SK-N-SH (cell line): ENCODE results near the gene TIMM10B. TPM values are rescaled to one million over a fixed set of nuclear protein-coding genes. Genes with fewer than 3 reads are reported as not detected.
A peak's percentile ranks its signal among the peaks of the same experiment; 100 is the strongest.

Experiments
- CTCF ChIA-PET: fragments of 300-600, 350-600 bp; formaldehyde crosslinking; extraction: SDS; loops from one replicate; lab custom pipeline; 2021; lab: Yijun Ruan, JAX
- POLR2A ChIA-PET: fragments of 350-600 bp; sonication (Branson Sonifier 250); formaldehyde crosslinking; extraction: SDS; loops from one replicate; lab custom pipeline; 2020; ENCODE audit warnings: antibody characterized with exemption, inconsistent platforms; lab: Yijun Ruan, JAX
- DNase-seq: peaks from one replicate; pipeline ENCODE4 v3.0.0; 2012
- H2AFZ ChIP-seq: fragments of 200-600 bp; sonication (generic); 2 replicates; pipeline ENCODE4 v1.8.1; 2016; ENCODE audit warnings: antibody characterized with exemption, mild to moderate bottlenecking, low read depth
- H3F3A ChIP-seq: fragments of 200-600 bp; sonication (generic); replicated peaks from 2 replicates; pipeline ENCODE3; 2016; ENCODE audit warnings: antibody characterized with exemption, mild to moderate bottlenecking; ENCODE audit not compliant: insufficient read depth
- H3K27ac ChIP-seq, 2 experiments: fragments of 200-500 bp in 1 of 2; fragments of 200-600 bp in 1 of 2; sonication (Bioruptor generic) in 1 of 2; sonication (generic), shearing (Covaris generic) in 1 of 2; 2 replicates each; pipeline versions ENCODE4 v1.5.1 to v1.6.1; 2014 to 2016; ENCODE audit warnings: low read depth in 2 of 2, inconsistent platforms in 1 of 2, low read length in 1 of 2, mild to moderate bottlenecking in 1 of 2, mixed read lengths in 1 of 2
- H3K27me3 ChIP-seq: fragments of 200-600 bp; sonication (generic), shearing (Covaris generic); 2 replicates; pipeline ENCODE4 v1.6.1; 2016; ENCODE audit warnings: mixed run types; ENCODE audit not compliant: insufficient read depth
- H3K36me3 ChIP-seq, 2 experiments: fragments of 200-500 bp in 1 of 2; fragments of 200-600 bp in 1 of 2; sonication (Bioruptor generic) in 1 of 2; sonication (generic) in 1 of 2; replicated peaks in 1 of 2; 2 replicates each; pipeline versions ENCODE3 to v1.5.1; 2014 to 2016; ENCODE audit warnings: low read length in 1 of 2, mild to moderate bottlenecking in 1 of 2; ENCODE audit not compliant: insufficient read depth in 2 of 2, control insufficient read depth in 1 of 2
- H3K4me1 ChIP-seq, 2 experiments: fragments of 200-500 bp in 1 of 2; fragments of 200-600 bp in 1 of 2; sonication (Bioruptor generic) in 1 of 2; sonication (generic), shearing (Covaris generic) in 1 of 2; 2 replicates each; pipeline versions ENCODE4 v1.5.1 to v1.6.1; 2014 to 2016; ENCODE audit warnings: low read depth in 1 of 2, low read length in 1 of 2, mixed run types in 1 of 2; ENCODE audit not compliant: insufficient read depth in 2 of 2, control insufficient read depth in 1 of 2
- H3K4me2 ChIP-seq: fragments of 200-600 bp; sonication (generic), shearing (Covaris generic); 2 replicates; pipeline ENCODE4 v1.6.1; 2017; ENCODE audit warnings: mixed run types
- H3K4me3 ChIP-seq, 2 experiments: fragments of 200-500 bp in 1 of 2; fragments of 200-600 bp in 1 of 2; sonication (Bioruptor generic) in 1 of 2; sonication (generic), shearing (Covaris generic) in 1 of 2; 2 replicates each; pipeline versions ENCODE4 v1.5.1 to v1.8.1; 2014 to 2016; ENCODE audit warnings: low read depth in 2 of 2, inconsistent platforms in 1 of 2, low read length in 1 of 2, mild to moderate bottlenecking in 1 of 2, mixed read lengths in 1 of 2, moderate library complexity in 1 of 2
- H3K79me2 ChIP-seq: fragments of 200-600 bp; sonication (generic); 2 replicates; pipeline ENCODE4 v1.8.1; 2017; ENCODE audit warnings: mild to moderate bottlenecking; ENCODE audit not compliant: insufficient read depth
- H3K9ac ChIP-seq: fragments of 200-600 bp; sonication (generic); 2 replicates; pipeline ENCODE4 v1.6.1; 2017; ENCODE audit warnings: mixed run types
- H3K9me2 ChIP-seq: fragments of 200-600 bp; sonication (generic); 2 replicates; pipeline ENCODE4 v1.6.1; 2017; ENCODE audit warnings: mixed run types
- H3K9me3 ChIP-seq: fragments of 200-600 bp; sonication (generic); 2 replicates; pipeline ENCODE4 v1.6.1; 2017; ENCODE audit warnings: mixed run types, mild to moderate bottlenecking, moderate library complexity
- H4K20me1 ChIP-seq: fragments of 200-600 bp; sonication (generic); 2 replicates; pipeline ENCODE4 v1.6.1; 2017; ENCODE audit warnings: mild to moderate bottlenecking, mixed run types; ENCODE audit not compliant: insufficient read depth
- ELF1 ChIP-seq: IDR thresholded peaks from 2 replicates; pipeline ENCODE4 v1.4.0; 2012
- EP300 ChIP-seq, 2 experiments: IDR thresholded peaks; 2 replicates each; pipeline versions ENCODE4 v1.4.0 to v1.6.1; 2012; ENCODE audit warnings: borderline replicate concordance in 1 of 2, low read depth in 1 of 2, low read length in 1 of 2
- EZH2phosphoT487 ChIP-seq: fragments of 200-600 bp; sonication (generic); IDR thresholded peaks from 2 replicates; pipeline ENCODE4 v1.6.1; 2017; ENCODE audit warnings: low read depth, mixed run types, mild to moderate bottlenecking, antibody characterized with exemption, moderate library complexity, borderline replicate concordance
- FOSL2 ChIP-seq: IDR thresholded peaks from 2 replicates; pipeline ENCODE4 v1.4.0; 2012; ENCODE audit warnings: low read depth, mild to moderate bottlenecking, moderate library complexity, borderline replicate concordance
- FOXJ3 ChIP-seq: sonication (generic); formaldehyde crosslinking; IDR thresholded peaks from 2 replicates; pipeline ENCODE4 v1.5.1; 2020; ENCODE audit warnings: mild to moderate bottlenecking, missing genetic modification reagents
- GABPA ChIP-seq: IDR thresholded peaks from 2 replicates; pipeline ENCODE4 v1.4.0; 2012; ENCODE audit warnings: low read depth, mild to moderate bottlenecking
- GATA2 ChIP-seq: sonication (generic); formaldehyde crosslinking; IDR thresholded peaks from 2 replicates; pipeline ENCODE4 v1.5.0; 2020; ENCODE audit warnings: mild to moderate bottlenecking, missing genetic modification reagents
- JUND ChIP-seq: IDR thresholded peaks from 2 replicates; pipeline ENCODE4 v1.4.0; 2012
- MAX ChIP-seq: IDR thresholded peaks from 2 replicates; pipeline ENCODE4 v1.4.0; 2012; ENCODE audit warnings: low read depth
- MXI1 ChIP-seq: IDR thresholded peaks from 2 replicates; pipeline ENCODE4 v1.6.1; 2012; ENCODE audit warnings: mild to moderate bottlenecking, low read depth, low read length, improper control_type of control experiment
- NFIC ChIP-seq: IDR thresholded peaks from 2 replicates; pipeline ENCODE4 v1.4.0; 2012; ENCODE audit warnings: borderline replicate concordance
- PBX3 ChIP-seq: IDR thresholded peaks from 2 replicates; pipeline ENCODE4; 2012
- POLR2AphosphoS5 ChIP-seq: IDR thresholded peaks from 2 replicates; pipeline ENCODE4 v1.6.1; 2012; ENCODE audit warnings: low read depth, low read length
- RAD21 ChIP-seq: IDR thresholded peaks from 2 replicates; pipeline ENCODE4 v1.6.1; 2012; ENCODE audit warnings: mild to moderate bottlenecking, low read length
- RCOR1 ChIP-seq: fragments of 150-350 bp; IDR thresholded peaks from 2 replicates; pipeline ENCODE4 v1.6.1; 2017; ENCODE audit warnings: antibody characterized with exemption, low read length
- REST ChIP-seq: IDR thresholded peaks from 2 replicates; pipeline ENCODE4 v1.6.1; 2012; ENCODE audit warnings: mild to moderate bottlenecking, low read depth, low read length, moderate library complexity
- RFX5 ChIP-seq: IDR thresholded peaks from 2 replicates; pipeline ENCODE4 v1.6.1; 2012; ENCODE audit warnings: mild to moderate bottlenecking, improper control_type of control experiment, low read length
- RXRA ChIP-seq: IDR thresholded peaks from 2 replicates; pipeline ENCODE4 v1.4.0; 2012; ENCODE audit warnings: low read depth, mild to moderate bottlenecking, borderline replicate concordance
- SIN3A ChIP-seq: IDR thresholded peaks from 2 replicates; pipeline ENCODE4 v1.6.1; 2012; ENCODE audit warnings: low read depth, mild to moderate bottlenecking, low read length, moderate library complexity, borderline replicate concordance
- SMC3 ChIP-seq: IDR thresholded peaks from 2 replicates; pipeline ENCODE4 v1.6.1; 2012; ENCODE audit warnings: low read depth, low read length, improper control_type of control experiment
- TAF1 ChIP-seq: IDR thresholded peaks from 2 replicates; pipeline ENCODE4 v1.6.1; 2012; ENCODE audit warnings: low read depth, mild to moderate bottlenecking, low read length, moderate library complexity, borderline replicate concordance
- TCF12 ChIP-seq: IDR thresholded peaks from 2 replicates; pipeline ENCODE4 v1.4.0; 2012
- TEAD4 ChIP-seq: IDR thresholded peaks from 2 replicates; pipeline ENCODE4 v1.4.0; 2012; ENCODE audit warnings: mild to moderate bottlenecking, borderline replicate concordance; ENCODE audit not compliant: insufficient read depth
- USF1 ChIP-seq: IDR thresholded peaks from 2 replicates; pipeline ENCODE4 v1.4.0; 2012; ENCODE audit warnings: low read depth, borderline replicate concordance
- USF2 ChIP-seq: fragments of 150-350 bp; IDR thresholded peaks from 2 replicates; pipeline ENCODE4 v1.6.1; 2017; ENCODE audit warnings: antibody characterized with exemption, low read length, low read depth, borderline replicate concordance
- YY1 ChIP-seq: IDR thresholded peaks from 2 replicates; pipeline ENCODE4 v1.4.0; 2012; ENCODE audit warnings: low read depth, mild to moderate bottlenecking
- WGBS: methylation state at CpG from one replicate; pipeline ENCODE4 v1.1.6; 2017; ENCODE audit warnings: low lambda C conversion rate; 5-methylcytosine and 5-hydroxymethylcytosine counted together
- polyA plus RNA-seq, 3 experiments: library from polyadenylated mRNA; depleted of rRNA; stranded (reverse); fragments of >200 nt; gene quantifications; 2 replicates each; pipeline ENCODE4 v1.2.3, GENCODE V29; 2012

The TIMM10B gene
- polyA plus RNA-seq, 1 of the 3 experiments (the other 2 are of a cell fraction): 26.2 TPM

- H4K20me1 ChIP-seq: no peaks in the 10 kb centered on the region
- no peaks in the 10 kb centered on the region for H3K9me2 ChIP-seq
- ChIA-PET POLR2A (interaction anchor here (0.6 to 1.6 kb wide), 5 partner anchors 9 to 173 kb away, joined by 3 to 4 read pairs (median 3); no protein-coding TSS in a partner anchor), CTCF (interaction anchor here (0.6 to 6.7 kb wide), 8 partner anchors 10 to 1536 kb away, joined by 3 to 32 read pairs (median 4); no protein-coding TSS in a partner anchor)
- H3K4me2 ChIP-seq: peak within 1 kb of the TSS; percentile 99
- no peaks in the 10 kb centered on the region for H3K27me3 ChIP-seq
- H2AFZ ChIP-seq: peak within 1 kb of the TSS; percentile 97
- peaks cover 6 to 24% of the 10 kb centered on the region in 2 experiments for H3K36me3 ChIP-seq
- H3K79me2 ChIP-seq: peaks cover 38% of the 10 kb centered on the region
- peaks cover 25% of the 10 kb centered on the region for H3F3A ChIP-seq
- peak within 1 kb of the TSS; percentile 63 to 96 for H3K4me3 ChIP-seq
- H3K27ac ChIP-seq: peak within 1 kb of the TSS; percentile 93 to 96
- WGBS: 0% methylated on average over 16 of the region's 87 CpGs
- peak within 1 kb of the TSS; percentile 91 for H3K9ac ChIP-seq
- H3K9me3 ChIP-seq: no peaks in the 10 kb centered on the region
- peaks cover 7 to 22% of the 10 kb centered on the region in 2 experiments; a peak in 2 of 4 replicates for H3K4me1 ChIP-seq
- peak; percentile 100 for DNase-seq
- TF ChIP-seq RCOR1: no peak
- 0 out of 2 replicates have a peak, but pooled peaks have one; percentile 4 for TF ChIP-seq MAX
- no peak for TF ChIP-seq JUND
- no peak for TF ChIP-seq TCF12
- TF ChIP-seq FOXJ3 (CRISPR knock-in tag): no peak
- no peak for TF ChIP-seq EZH2phosphoT487
- TF ChIP-seq RXRA: no peak
- no peak for TF ChIP-seq SMC3
- TF ChIP-seq USF2: no peak
- peak; percentile 41; the same call in 1 of the 2 replicates for TF ChIP-seq TAF1
- no peak for TF ChIP-seq REST
- TF ChIP-seq NFIC: no peak
- no peak for TF ChIP-seq RAD21
- TF ChIP-seq USF1: 0 out of 2 replicates have a peak, but pooled peaks have one; percentile 48
- TF ChIP-seq MXI1: peak; percentile 91
- TF ChIP-seq EP300 (IDR thresholded peaks at IDR 0.05; ENCODE audit: borderline replicate concordance in 1 of 2, low read depth in 1 of 2, low read length in 1 of 2): no peak
- peak; percentile 81; the same call in 1 of the 2 replicates for TF ChIP-seq POLR2AphosphoS5
- no peak for TF ChIP-seq GABPA
- TF ChIP-seq YY1: no peak
- TF ChIP-seq PBX3: no peak
- TF ChIP-seq RFX5: no peak
- peak; percentile 31; the same call in 1 of the 2 replicates for TF ChIP-seq ELF1
- TF ChIP-seq SIN3A: no peak; the same call in 1 of the 2 replicates
- TF ChIP-seq GATA2 (CRISPR knock-in tag): no peak
- no peak for TF ChIP-seq TEAD4
- TF ChIP-seq FOSL2: no peak
These were observed 7.6 kb upstream of the TIMM10B start, which contains the start of gene TRIM3 for GRCh38 chr11:6473451-6474412. Gene TRIM3, minus strand, starts transcription at chr11:6473941. Its CDS starts 8,246 bp downstream, at chr11:6465695.
